Panc1 (cell line): ENCODE data around the gene CAPZA1.

Source experiments
- CTCF ChIP-seq: fragments of 450-650 bp; IDR thresholded peaks from 2 replicates; pipeline ENCODE4 v1.5.1; 2017; ENCODE audit warnings: mild to moderate bottlenecking
- POLR2AphosphoS5 ChIP-seq: IDR thresholded peaks from 2 replicates; pipeline ENCODE4 v1.6.1; 2012; ENCODE audit warnings: mild to moderate bottlenecking, low read depth, low read length, moderate library complexity
- REST ChIP-seq, 2 experiments: IDR thresholded peaks; 2 replicates each; pipeline ENCODE4 v1.6.1; 2011 to 2012; ENCODE audit warnings: low read depth in 2 of 2, control low read depth in 1 of 2, low read length in 1 of 2, mild to moderate bottlenecking in 1 of 2, moderate library complexity in 1 of 2; ENCODE audit not compliant: insufficient read depth in 1 of 2
- SIN3A ChIP-seq: IDR thresholded peaks from 2 replicates; pipeline ENCODE4 v1.6.1; 2012; ENCODE audit warnings: low read depth, mild to moderate bottlenecking, low read length, moderate library complexity, borderline replicate concordance; ENCODE audit not compliant: insufficient read depth

GRCh38 chr1:112702420-112703261, 83.0 kb downstream of the CAPZA1 start:
- TF ChIP-seq CTCF, result no peak
- TF ChIP-seq SIN3A, result no peak
- TF ChIP-seq REST (IDR thresholded peaks at IDR 0.05; ENCODE audit: insufficient read depth in 1 of 2, low read depth in 2 of 2, low read length in 1 of 2), result no peak
- no peak for TF ChIP-seq POLR2AphosphoS5
